ENCODE measurements around the gene NRAP. TPM values are rescaled to one million over a fixed set of nuclear protein-coding genes. Genes with fewer than 3 reads are reported as not detected.

Gene NRAP
- total and polyA plus RNA-seq, 2 of the 4 experiments (the other 2 are of a cell fraction): not detected

DNA sequence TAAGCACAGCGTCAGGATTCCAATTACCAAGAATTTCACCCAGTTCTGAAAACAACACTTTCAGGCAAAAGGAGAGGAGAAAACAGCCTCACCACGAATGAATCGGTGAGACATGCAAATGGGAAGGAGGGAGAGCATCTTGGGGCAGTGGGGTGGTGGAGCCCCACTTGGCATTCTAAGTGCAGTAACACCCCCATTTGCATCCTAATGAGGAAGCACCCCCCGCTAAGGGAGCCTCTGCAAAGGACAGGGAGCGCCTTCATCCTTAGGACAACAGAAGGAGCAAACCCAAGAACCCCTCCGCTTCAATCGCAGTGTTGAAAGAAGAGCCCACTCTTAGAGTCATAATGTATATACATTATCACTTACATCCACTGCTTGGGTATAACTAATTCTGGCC is 46.8 kb downstream of the NRAP start:
- H2BK5ac ChIP-seq (ENCODE audit: low read depth, low read length, poor library complexity, severe bottlenecking): no peak overlapping the region
- no peaks in the 10 kb centered on the region for H3K9me3 ChIP-seq (ENCODE audit: control insufficient read depth, insufficient read depth, low read length)
- in situ Hi-C loops (cut with MboI; ENCODE audit: low sequenced_read_pairs) (no loop called here), intact Hi-C loops (cut with micrococcal nuclease) (no loop called here), dilution Hi-C loops (cut with HindIII; ENCODE audit: low sequenced_read_pairs, unreplicated experiment) (no loop called here)
- TF ChIP-seq, protein P1, sequence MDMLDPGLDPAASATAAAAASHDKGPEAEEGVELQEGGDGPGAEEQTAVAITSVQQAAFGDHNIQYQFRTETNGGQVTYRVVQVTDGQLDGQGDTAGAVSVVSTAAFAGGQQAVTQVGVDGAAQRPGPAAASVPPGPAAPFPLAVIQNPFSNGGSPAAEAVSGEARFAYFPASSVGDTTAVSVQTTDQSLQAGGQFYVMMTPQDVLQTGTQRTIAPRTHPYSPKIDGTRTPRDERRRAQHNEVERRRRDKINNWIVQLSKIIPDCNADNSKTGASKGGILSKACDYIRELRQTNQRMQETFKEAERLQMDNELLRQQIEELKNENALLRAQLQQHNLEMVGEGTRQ (IDR thresholded peaks at IDR 0.05; ENCODE audit: low read depth, low read length): no peak
- TF ChIP-seq RCOR1 (IDR thresholded peaks at IDR 0.05; ENCODE audit: insufficient replicate concordance, low read length): no peak
- TF ChIP-seq MXI1 (IDR thresholded peaks at IDR 0.05; ENCODE audit: borderline replicate concordance, low read depth, low read length): no peak
- TF ChIP-seq, protein P2, sequence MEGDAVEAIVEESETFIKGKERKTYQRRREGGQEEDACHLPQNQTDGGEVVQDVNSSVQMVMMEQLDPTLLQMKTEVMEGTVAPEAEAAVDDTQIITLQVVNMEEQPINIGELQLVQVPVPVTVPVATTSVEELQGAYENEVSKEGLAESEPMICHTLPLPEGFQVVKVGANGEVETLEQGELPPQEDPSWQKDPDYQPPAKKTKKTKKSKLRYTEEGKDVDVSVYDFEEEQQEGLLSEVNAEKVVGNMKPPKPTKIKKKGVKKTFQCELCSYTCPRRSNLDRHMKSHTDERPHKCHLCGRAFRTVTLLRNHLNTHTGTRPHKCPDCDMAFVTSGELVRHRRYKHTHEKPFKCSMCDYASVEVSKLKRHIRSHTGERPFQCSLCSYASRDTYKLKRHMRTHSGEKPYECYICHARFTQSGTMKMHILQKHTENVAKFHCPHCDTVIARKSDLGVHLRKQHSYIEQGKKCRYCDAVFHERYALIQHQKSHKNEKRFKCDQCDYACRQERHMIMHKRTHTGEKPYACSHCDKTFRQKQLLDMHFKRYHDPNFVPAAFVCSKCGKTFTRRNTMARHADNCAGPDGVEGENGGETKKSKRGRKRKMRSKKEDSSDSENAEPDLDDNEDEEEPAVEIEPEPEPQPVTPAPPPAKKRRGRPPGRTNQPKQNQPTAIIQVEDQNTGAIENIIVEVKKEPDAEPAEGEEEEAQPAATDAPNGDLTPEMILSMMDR (conservative IDR thresholded peaks at IDR 0.05; ENCODE audit: low read depth, low read length): no peak
- no peak for TF ChIP-seq MAZ (IDR thresholded peaks at IDR 0.05; ENCODE audit: borderline replicate concordance, low read depth, low read length)
- TF ChIP-seq MAFK (IDR thresholded peaks at IDR 0.05; ENCODE audit: low read depth, low read length): no peak
- no peak for TF ChIP-seq SMC3 (IDR thresholded peaks at IDR 0.05; ENCODE audit: low read depth, low read length)
- TF ChIP-seq NFE2L2 (IDR thresholded peaks at IDR 0.05; ENCODE audit: low read depth, low read length): no peak
- TF ChIP-seq RFX5 (IDR thresholded peaks at IDR 0.05; ENCODE audit: low read depth, low read length): no peak
- TF ChIP-seq FOS (IDR thresholded peaks at IDR 0.05; ENCODE audit: low read depth, low read length): no peak
- no peak for TF ChIP-seq RAD21 (IDR thresholded peaks at IDR 0.05; ENCODE audit: low read length)
- TF ChIP-seq BHLHE40 (IDR thresholded peaks at IDR 0.05; ENCODE audit: low read depth, low read length): no peak
- no peaks in the 10 kb centered on the region for H3K4me1 ChIP-seq (ENCODE audit: control insufficient read depth, insufficient read depth, low read length)
- H3K27me3 ChIP-seq (ENCODE audit: control insufficient read depth, insufficient read depth, low read length): peaks cover 8% of the 10 kb centered on the region
- no peak overlapping the region for H3K4me2 ChIP-seq (ENCODE audit: low read depth, low read length)
- no peak overlapping the region for H3K9ac ChIP-seq (ENCODE audit: low read depth, low read length)
- H3K27ac ChIP-seq (ENCODE audit: insufficient read depth, low read length): no peak overlapping the region
- H2AFZ ChIP-seq (replicated peaks; ENCODE audit: low read length, poor library complexity): no peak overlapping the region
- no CpG with 5 or more reads among the region's 7 CpGs for WGBS, 2 experiments (ENCODE audit: extremely low coverage in 2 of 2, insufficient read length in 1 of 2)
- no peaks in the 10 kb centered on the region for H3K36me3 ChIP-seq (ENCODE audit: control insufficient read depth, insufficient read depth, low read length)
- H3K14ac ChIP-seq (replicated peaks; ENCODE audit: low read depth, low read length): no peak overlapping the region
- H2BK20ac ChIP-seq (ENCODE audit: low read depth, low read length): no peak overlapping the region
- H3K9me1 ChIP-seq (ENCODE audit: insufficient read depth, low read length): no peaks in the 10 kb centered on the region; the same call in 1 of the 2 replicates
- no peak overlapping the region for H3K56ac ChIP-seq (ENCODE audit: extremely low read depth, insufficient read depth, low read length)
- no peak overlapping the region for H4K5ac ChIP-seq (ENCODE audit: low read depth, low read length)
- BruUV-seq (replicated peaks): no TSS peak
- H3K79me1 ChIP-seq (ENCODE audit: low read depth in 1 of 2, low read length in 2 of 2): no peaks in the 10 kb centered on the region
- H2BK15ac ChIP-seq (ENCODE audit: low read depth, low read length): no peak overlapping the region
- H4K20me1 ChIP-seq (ENCODE audit: insufficient read depth, low read length): no peaks in the 10 kb centered on the region
- POLR2A ChIA-PET (ENCODE audit: unreplicated experiment): no interaction called here
- H2AK5ac ChIP-seq (ENCODE audit: low read depth, low read length): no peak overlapping the region
- DNase-seq: no peak
- CTCF ChIA-PET: no interaction called here
- H4K8ac ChIP-seq (ENCODE audit: low read depth in 2 of 2, low read length in 2 of 2): no peak overlapping the region
- H2AK9ac ChIP-seq (replicated peaks; ENCODE audit: low read depth, low read length, poor library complexity): no peak overlapping the region
- no peak overlapping the region for H3K4me3 ChIP-seq (ENCODE audit: insufficient read depth, low read depth, low read length)
- no peak overlapping the region for H4K91ac ChIP-seq (ENCODE audit: insufficient read depth, low read depth, low read length)
- H3K18ac ChIP-seq (ENCODE audit: low read depth, low read length): no peak overlapping the region
- no peak overlapping the region for H2BK120ac ChIP-seq (ENCODE audit: low read depth, low read length)
- H3K23ac ChIP-seq (ENCODE audit: low read depth, low read length): no peak overlapping the region
- no peak for ATAC-seq (ENCODE audit: low read depth)
- H3K4ac ChIP-seq (ENCODE audit: low read depth, low read length): no peak overlapping the region
